ENCODE data around the gene PAPPA2.

Gene PAPPA2

GRCh38 chr1:176847052-176847451 is 384.1 kb downstream of the PAPPA2 start:
- Histone ChIP-seq H3K79me2 (ENCODE audit: low read length) (no peaks in the 10 kb centered on the region), H3K36me3 (replicated peaks; ENCODE audit: low read depth, low read length) (no peaks in the 10 kb centered on the region), H3K27ac (ENCODE audit: low read length) (no peak overlapping the region), H3K4me3 (ENCODE audit: low read length) (no peak overlapping the region), H2AFZ (ENCODE audit: low read depth, low read length) (no peak overlapping the region), H3K27me3 (ENCODE audit: low read depth, low read length) (peaks cover 35% of the 10 kb centered on the region), H3K9ac (ENCODE audit: low read length) (no peak overlapping the region), H3K4me2 (ENCODE audit: low read length) (no peak overlapping the region), H3K4me1 (ENCODE audit: low read length) (no peaks in the 10 kb centered on the region), H4K20me1 (ENCODE audit: insufficient read depth, low read length) (no peaks in the 10 kb centered on the region), H3K9me3 (ENCODE audit: insufficient read depth, low read length) (no peaks in the 10 kb centered on the region)
- TF ChIP-seq CTCF (IDR thresholded peaks at IDR 0.05; ENCODE audit: low read depth, low read length) (no peak), EZH2phosphoT487 (IDR thresholded peaks at IDR 0.05; ENCODE audit: low read depth) (no peak)

- Histone ChIP-seq H3K9me3 (ENCODE audit: insufficient read depth, low read length) (no peaks in the 10 kb centered on the region), H3K79me2 (ENCODE audit: low read length) (no peaks in the 10 kb centered on the region), H3K4me3 (ENCODE audit: low read length) (no peak overlapping the region), H3K27me3 (ENCODE audit: low read depth, low read length) (peaks cover 38% of the 10 kb centered on the region), H3K36me3 (replicated peaks; ENCODE audit: low read depth, low read length) (no peaks in the 10 kb centered on the region), H4K20me1 (ENCODE audit: insufficient read depth, low read length) (no peaks in the 10 kb centered on the region), H3K27ac (ENCODE audit: low read length) (no peak overlapping the region), H2AFZ (ENCODE audit: low read depth, low read length) (no peak overlapping the region), H3K4me2 (ENCODE audit: low read length) (no peak overlapping the region), H3K4me1 (ENCODE audit: low read length) (no peaks in the 10 kb centered on the region), H3K9ac (ENCODE audit: low read length) (no peak overlapping the region)
- no peak for TF ChIP-seq CTCF (IDR thresholded peaks at IDR 0.05; ENCODE audit: low read depth, low read length)
Measured at GRCh38 chr1:176849281-176849680, 386.3 kb downstream of the PAPPA2 start.

GRCh38 chr1:176850871-176851270 is 387.9 kb downstream of the PAPPA2 start:
- Histone ChIP-seq H3K9me3 (ENCODE audit: insufficient read depth, low read length) (no peaks in the 10 kb centered on the region), H3K9ac (ENCODE audit: low read length) (no peak overlapping the region), H3K27me3 (ENCODE audit: low read depth, low read length) (peaks cover 31% of the 10 kb centered on the region), H2AFZ (ENCODE audit: low read depth, low read length) (no peak overlapping the region), H3K4me1 (ENCODE audit: low read length) (no peaks in the 10 kb centered on the region), H3K27ac (ENCODE audit: low read length) (no peak overlapping the region), H3K4me3 (ENCODE audit: low read length) (no peak overlapping the region), H3K79me2 (ENCODE audit: low read length) (no peaks in the 10 kb centered on the region), H3K36me3 (replicated peaks; ENCODE audit: low read depth, low read length) (no peaks in the 10 kb centered on the region), H4K20me1 (ENCODE audit: insufficient read depth, low read length) (no peaks in the 10 kb centered on the region), H3K4me2 (ENCODE audit: low read length) (no peak overlapping the region)
- no peak for TF ChIP-seq CTCF (IDR thresholded peaks at IDR 0.05; ENCODE audit: low read depth, low read length)
- TF ChIP-seq EZH2phosphoT487 (IDR thresholded peaks at IDR 0.05; ENCODE audit: low read depth) = no peak

GRCh38 chr1:176852124-176852523 is 389.1 kb downstream of the PAPPA2 start:
- no peaks in the 10 kb centered on the region for H3K9me3 ChIP-seq (ENCODE audit: insufficient read depth, low read length)
- H2AFZ ChIP-seq (ENCODE audit: low read depth, low read length) = no peak overlapping the region
- peaks cover 29% of the 10 kb centered on the region for H3K27me3 ChIP-seq (ENCODE audit: low read depth, low read length)
- no peaks in the 10 kb centered on the region for H3K4me1 ChIP-seq (ENCODE audit: low read length)
- no peaks in the 10 kb centered on the region for H3K36me3 ChIP-seq (replicated peaks; ENCODE audit: low read depth, low read length)
- H4K20me1 ChIP-seq (ENCODE audit: insufficient read depth, low read length) = no peaks in the 10 kb centered on the region
- no peak overlapping the region for H3K4me2 ChIP-seq (ENCODE audit: low read length)
- no peak overlapping the region for H3K9ac ChIP-seq (ENCODE audit: low read length)
- no peaks in the 10 kb centered on the region for H3K79me2 ChIP-seq (ENCODE audit: low read length)
- no peak for TF ChIP-seq CTCF (IDR thresholded peaks at IDR 0.05; ENCODE audit: low read depth, low read length)
- TF ChIP-seq EZH2phosphoT487 (IDR thresholded peaks at IDR 0.05; ENCODE audit: low read depth) = no peak
- H3K4me3 ChIP-seq (ENCODE audit: low read length) = no peak overlapping the region
- H3K27ac ChIP-seq (ENCODE audit: low read length) = no peak overlapping the region

Data from OCI-LY3 (cell line).